GM23248 (cell line): ENCODE data around the gene KCNMA1.

Source experiments
- EZH2 ChIP-seq: fragments of 200-600 bp; sonication (generic); IDR thresholded peaks from 2 replicates; pipeline ENCODE4 v1.6.1; 2018; ENCODE audit warnings: antibody characterized with exemption, mild to moderate bottlenecking; ENCODE audit not compliant: insufficient read depth, poor library complexity, severe bottlenecking
- EZH2phosphoT487 ChIP-seq: fragments of 200-600 bp; sonication (generic); IDR thresholded peaks from 2 replicates; pipeline ENCODE4 v1.6.1; 2018; ENCODE audit warnings: antibody characterized with exemption, moderate library complexity, mild to moderate bottlenecking, low read depth; ENCODE audit not compliant: insufficient read depth

- TF ChIP-seq EZH2 (no peak), EZH2phosphoT487 (no peak)
These were observed 564.0 kb downstream of the KCNMA1 start for GRCh38 chr10:77073663-77073960.
